Prostate gland (tissue), 2 donors: ENCODE measurements around the gene SLC6A3.

Experiments used
- POLR2AphosphoS5 ChIP-seq: sonication (generic); formaldehyde crosslinking; IDR thresholded peaks from one replicate; pipeline ENCODE4 v1.6.1; 2017; ENCODE audit warnings: antibody characterized with exemption
- TF ChIP-seq, protein P1 (sequence below), 4 experiments: fragments of 200-600 bp in 2 of 4; fragments of 450-650 bp in 2 of 4; sonication (generic) in 2 of 4; IDR thresholded peaks; 1 replicate in 3 of 4; 2 replicates in 1 of 4; pipeline ENCODE4 v1.5.1; 2016 to 2019; ENCODE audit warnings: antibody characterized with exemption in 4 of 4, mild to moderate bottlenecking in 2 of 4, moderate library complexity in 2 of 4

DNA sequence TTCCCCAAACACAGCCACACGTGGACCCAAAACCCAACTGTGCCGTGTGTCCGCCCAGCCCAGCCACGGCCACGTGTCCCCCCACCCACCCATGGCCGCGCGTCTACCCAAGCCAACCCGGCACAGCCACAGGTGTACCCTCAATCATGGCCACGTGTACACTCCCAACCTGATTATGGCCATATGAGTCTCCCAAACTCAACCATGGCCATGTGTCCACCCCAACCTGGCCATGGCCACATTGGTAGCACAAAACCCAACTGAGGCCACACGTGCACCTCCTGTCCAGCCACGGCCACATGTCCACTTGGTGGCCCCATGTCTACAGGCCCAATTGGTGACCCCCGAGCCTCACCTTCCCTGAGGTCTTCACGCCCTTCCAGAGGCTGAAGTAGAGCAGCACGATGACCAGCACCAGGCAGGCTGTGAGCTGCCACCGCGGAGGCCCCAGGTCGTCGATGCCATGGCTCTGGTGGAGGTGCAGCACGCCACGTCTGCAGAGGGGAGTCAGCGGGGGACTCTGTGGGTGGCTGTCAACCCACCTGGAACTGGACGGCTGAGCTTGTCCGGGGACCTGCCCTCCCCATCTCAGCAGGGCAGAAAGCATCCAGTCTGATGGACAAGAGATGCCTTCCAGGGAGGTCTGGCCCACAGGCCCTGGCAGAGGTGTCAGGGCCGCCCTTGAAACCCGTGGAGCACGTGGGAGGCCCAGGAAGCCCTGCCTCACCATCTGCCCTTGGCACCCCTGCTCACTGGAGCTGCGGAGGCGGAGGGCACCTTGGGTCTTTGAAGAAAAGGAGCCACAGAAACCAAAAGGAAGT lies 23.5 kb downstream of the SLC6A3 start:
- TF ChIP-seq, protein P1, sequence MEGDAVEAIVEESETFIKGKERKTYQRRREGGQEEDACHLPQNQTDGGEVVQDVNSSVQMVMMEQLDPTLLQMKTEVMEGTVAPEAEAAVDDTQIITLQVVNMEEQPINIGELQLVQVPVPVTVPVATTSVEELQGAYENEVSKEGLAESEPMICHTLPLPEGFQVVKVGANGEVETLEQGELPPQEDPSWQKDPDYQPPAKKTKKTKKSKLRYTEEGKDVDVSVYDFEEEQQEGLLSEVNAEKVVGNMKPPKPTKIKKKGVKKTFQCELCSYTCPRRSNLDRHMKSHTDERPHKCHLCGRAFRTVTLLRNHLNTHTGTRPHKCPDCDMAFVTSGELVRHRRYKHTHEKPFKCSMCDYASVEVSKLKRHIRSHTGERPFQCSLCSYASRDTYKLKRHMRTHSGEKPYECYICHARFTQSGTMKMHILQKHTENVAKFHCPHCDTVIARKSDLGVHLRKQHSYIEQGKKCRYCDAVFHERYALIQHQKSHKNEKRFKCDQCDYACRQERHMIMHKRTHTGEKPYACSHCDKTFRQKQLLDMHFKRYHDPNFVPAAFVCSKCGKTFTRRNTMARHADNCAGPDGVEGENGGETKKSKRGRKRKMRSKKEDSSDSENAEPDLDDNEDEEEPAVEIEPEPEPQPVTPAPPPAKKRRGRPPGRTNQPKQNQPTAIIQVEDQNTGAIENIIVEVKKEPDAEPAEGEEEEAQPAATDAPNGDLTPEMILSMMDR (IDR thresholded peaks at IDR 0.05): no peak
- no peak for TF ChIP-seq POLR2AphosphoS5
